Mammary epithelial cell (primary cell): ENCODE data around the gene RASGRP4.

Experiments used
- EZH2 ChIP-seq: IDR thresholded peaks from 2 replicates; pipeline ENCODE4 v1.6.1; 2012; ENCODE audit warnings: low read length, inconsistent platforms, borderline replicate concordance
- TF ChIP-seq, protein P1 (sequence below), 2 donors: IDR thresholded peaks in 1 of 2; conservative IDR thresholded peaks in 1 of 2; 2 replicates each; pipeline ENCODE4 v1.5.1; 2011 to 2012; ENCODE audit warnings: inconsistent platforms in 2 of 2, low read length in 2 of 2, mild to moderate bottlenecking in 2 of 2, control low read depth in 1 of 2, low read depth in 1 of 2; ENCODE audit not compliant: insufficient read depth in 1 of 2; ENCODE audit errors: extremely low read depth in 1 of 2

DNA sequence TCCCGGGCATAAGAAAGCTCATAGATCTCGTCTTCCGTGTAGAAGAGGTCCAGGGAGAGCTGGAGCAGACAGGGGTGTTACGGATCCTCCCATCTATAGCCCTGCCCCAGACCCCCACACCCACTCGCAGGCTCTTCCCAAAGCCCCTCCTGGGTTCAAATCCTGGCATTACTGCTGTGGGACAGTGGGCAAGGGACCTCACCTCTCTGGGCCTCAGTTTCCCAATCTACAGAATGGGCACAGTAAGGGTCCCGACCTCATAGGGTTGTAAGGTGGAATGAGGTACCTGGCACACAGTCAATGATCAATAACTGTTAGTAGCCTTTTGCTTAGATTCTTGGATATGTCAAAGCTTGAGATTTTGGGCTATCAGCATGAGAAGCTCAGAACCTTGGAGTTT lies 12.6 kb downstream of the RASGRP4 start:
- TF ChIP-seq, protein P1, sequence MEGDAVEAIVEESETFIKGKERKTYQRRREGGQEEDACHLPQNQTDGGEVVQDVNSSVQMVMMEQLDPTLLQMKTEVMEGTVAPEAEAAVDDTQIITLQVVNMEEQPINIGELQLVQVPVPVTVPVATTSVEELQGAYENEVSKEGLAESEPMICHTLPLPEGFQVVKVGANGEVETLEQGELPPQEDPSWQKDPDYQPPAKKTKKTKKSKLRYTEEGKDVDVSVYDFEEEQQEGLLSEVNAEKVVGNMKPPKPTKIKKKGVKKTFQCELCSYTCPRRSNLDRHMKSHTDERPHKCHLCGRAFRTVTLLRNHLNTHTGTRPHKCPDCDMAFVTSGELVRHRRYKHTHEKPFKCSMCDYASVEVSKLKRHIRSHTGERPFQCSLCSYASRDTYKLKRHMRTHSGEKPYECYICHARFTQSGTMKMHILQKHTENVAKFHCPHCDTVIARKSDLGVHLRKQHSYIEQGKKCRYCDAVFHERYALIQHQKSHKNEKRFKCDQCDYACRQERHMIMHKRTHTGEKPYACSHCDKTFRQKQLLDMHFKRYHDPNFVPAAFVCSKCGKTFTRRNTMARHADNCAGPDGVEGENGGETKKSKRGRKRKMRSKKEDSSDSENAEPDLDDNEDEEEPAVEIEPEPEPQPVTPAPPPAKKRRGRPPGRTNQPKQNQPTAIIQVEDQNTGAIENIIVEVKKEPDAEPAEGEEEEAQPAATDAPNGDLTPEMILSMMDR (conservative IDR thresholded peaks at IDR 0.05 in 1 of 2, IDR thresholded peaks at IDR 0.05 in 1 of 2; ENCODE audit: extremely low read depth in 1 of 2, insufficient read depth in 1 of 2, low read depth in 1 of 2, low read length in 2 of 2), result no peak
- no peak for TF ChIP-seq EZH2
